GM12873 (cell line): ENCODE measurements around the gene PRPF40A.

ENCODE experiments used
- CTCF ChIP-seq: IDR thresholded peaks from 2 replicates; pipeline ENCODE4 v1.5.1; 2012; ENCODE audit warnings: low read depth, mild to moderate bottlenecking, moderate library complexity, low read length, control low read depth; ENCODE audit not compliant: insufficient read depth; ENCODE audit errors: missing control alignments

Gene PRPF40A

DNA sequence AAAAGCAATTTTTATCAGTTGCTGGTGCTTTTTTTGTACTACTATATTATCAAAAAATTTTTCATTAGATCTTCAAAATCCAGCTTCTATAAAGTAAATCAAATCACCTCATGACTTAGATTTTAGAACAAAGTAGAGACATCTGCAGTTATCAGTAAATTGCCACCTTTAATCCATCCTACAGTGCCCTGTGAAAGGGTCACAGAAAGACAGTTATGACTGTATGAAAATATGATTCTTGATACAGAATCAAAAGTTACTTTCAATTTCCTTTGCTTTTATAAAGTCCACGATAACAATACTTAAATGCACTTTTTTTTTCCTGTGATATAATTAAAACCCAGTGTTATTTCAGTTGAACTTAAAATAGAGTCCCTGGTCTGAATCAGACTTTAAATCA, 61.4 kb downstream of the PRPF40A start:
- no peak for TF ChIP-seq CTCF

GRCh38 chr2:152651834-152652233, 65.4 kb downstream of the PRPF40A start:
- TF ChIP-seq CTCF, result no peak

DNA sequence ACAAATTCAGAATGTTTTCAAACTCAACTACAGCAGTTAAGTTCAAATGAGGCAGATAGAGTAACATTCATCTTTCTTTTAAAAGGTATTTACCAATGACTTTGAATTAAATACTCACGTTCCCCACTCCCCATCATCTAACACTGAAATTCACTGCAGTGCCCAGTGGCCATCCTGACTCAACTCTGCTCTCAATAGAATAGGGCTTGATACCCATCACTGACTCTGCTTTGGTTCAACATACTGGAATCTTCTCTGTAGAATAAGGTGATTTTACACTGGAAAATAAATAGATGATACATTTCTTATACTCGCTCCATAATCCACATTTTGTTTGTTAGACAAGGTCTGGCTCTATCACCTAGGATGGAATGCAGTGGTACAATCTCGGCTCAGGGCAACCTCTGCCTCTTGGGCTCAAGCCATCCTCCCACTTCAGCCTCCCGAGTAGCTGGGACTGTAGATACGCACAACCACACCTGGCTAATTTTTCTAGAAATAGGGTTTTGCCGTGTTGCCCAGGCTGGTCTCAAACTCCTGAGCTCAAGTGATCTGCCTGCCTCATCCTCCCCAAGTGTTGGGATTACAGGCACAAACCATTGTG, 66.4 kb downstream of the PRPF40A start:
- no peak for TF ChIP-seq CTCF

DNA sequence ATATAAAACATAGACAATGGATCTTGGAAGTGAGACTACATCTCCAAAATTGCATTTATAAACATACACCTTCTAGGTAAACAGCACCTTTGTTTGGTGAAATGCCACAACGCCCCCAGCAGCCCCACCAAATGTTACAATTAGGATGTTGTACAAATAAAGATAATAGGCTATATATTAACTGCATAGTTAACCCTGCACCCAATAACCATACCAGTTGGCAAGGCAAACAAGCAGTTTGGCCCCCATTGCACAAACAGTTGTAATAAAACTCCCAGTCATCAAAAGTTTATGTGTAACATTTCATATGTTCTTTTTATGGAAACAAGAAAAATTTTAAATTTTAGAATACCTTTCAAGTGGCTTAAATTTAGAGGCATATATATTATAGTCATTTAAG, 67.3 kb downstream of the PRPF40A start:
- no peak for TF ChIP-seq CTCF

- TF ChIP-seq CTCF, result no peak
Observed at GRCh38 chr2:152648336-152648735, 68.9 kb downstream of the PRPF40A start.

GRCh38 chr2:152647552-152647951, 69.7 kb downstream of the PRPF40A start:
- TF ChIP-seq CTCF, result no peak

DNA sequence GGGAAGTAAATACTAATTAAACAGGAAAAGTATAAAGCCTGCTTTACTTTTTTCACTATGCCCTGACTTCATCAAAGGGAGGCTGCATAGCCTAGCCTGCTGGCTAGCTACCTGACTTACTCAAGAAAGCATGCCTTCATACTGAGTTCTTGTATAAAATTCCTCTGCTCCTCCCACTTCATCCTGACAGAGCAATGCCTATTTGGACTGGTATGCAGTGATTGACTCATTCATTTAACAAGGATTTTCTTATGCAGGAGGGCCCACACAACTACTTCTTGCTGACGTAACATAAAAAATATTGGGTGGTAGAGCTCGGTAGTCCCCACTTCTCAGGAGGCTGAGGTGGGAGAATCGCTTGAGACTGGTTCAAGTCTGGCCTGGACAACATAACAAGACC, 70.5 kb downstream of the PRPF40A start:
- TF ChIP-seq CTCF, result no peak
